HCT116 (cell line): ENCODE measurements around the gene DIAPH3. TPM values are rescaled to one million over a fixed set of nuclear protein-coding genes. Genes with fewer than 3 reads are reported as not detected.

Experiments
- ATAC-seq: fragments of 200-7000 bp; cut with Tn5 transposase; 2 replicates; pipeline ENCODE4 v1.9.1; 2020; ENCODE audit warnings: mild to moderate bottlenecking, moderate library complexity
- BruUV-seq: library from RNA; stranded (reverse); fragments of 400-500 nt; replicated peaks from 2 replicates; lab custom pipeline; 2021; lab: Mats Ljungman, UMichigan
- CTCF ChIA-PET: fragments of 300-600 bp; sonication (Branson Sonifier 250); formaldehyde crosslinking; loops from one replicate; lab custom pipeline; 2021; ENCODE audit warnings: antibody characterized with exemption; lab: Charles Lee
- POLR2A ChIA-PET: fragments of 300-600, 350-600 bp; sonication (Branson Sonifier 250); formaldehyde crosslinking; loops from one replicate; lab custom pipeline; 2021; ENCODE audit warnings: antibody characterized with exemption; lab: Charles Lee
- RAD21 ChIA-PET, 2 experiments: fragments of 300-600 bp; sonication (Branson Sonifier 250); formaldehyde crosslinking; loops; one replicate each; lab custom pipeline; 2023; ENCODE audit warnings: low total read pairs in 2 of 2; ENCODE audit not compliant: uncharacterized antibody in 2 of 2, unreplicated experiment in 2 of 2, low non-redundant PET in 1 of 2; lab: Charles Lee
- DNase-seq: peaks from one replicate; pipeline ENCODE4 v3.0.0-alpha.2; 2010; ENCODE audit warnings: low read depth, low spot score
- H2AFZ ChIP-seq: fragments of 200-600 bp; shearing (Covaris generic), sonication (generic); 2 replicates; pipeline ENCODE4 v1.6.1; 2017; ENCODE audit warnings: low read depth, mixed run types, mixed read lengths, antibody characterized with exemption, low read length; ENCODE audit not compliant: poor library complexity, severe bottlenecking
- H3K27ac ChIP-seq: 2 replicates; pipeline ENCODE4 v1.5.1; 2012; ENCODE audit warnings: low read depth, low read length
- H3K27me3 ChIP-seq: fragments of 200-600 bp; sonication (generic); 2 replicates; pipeline ENCODE4 v1.6.1; 2016; ENCODE audit warnings: mixed run types, low read length, mixed read lengths; ENCODE audit not compliant: insufficient read depth
- H3K36me3 ChIP-seq, 2 experiments: fragments of 200-500 bp in 1 of 2; fragments of 200-600 bp in 1 of 2; sonication (Bioruptor generic) in 1 of 2; sonication (generic) in 1 of 2; 2 replicates each; pipeline versions ENCODE4 v1.5.1 to v1.6.1; 2014 to 2016; ENCODE audit warnings: low read length in 2 of 2, inconsistent platforms in 1 of 2, mixed read lengths in 1 of 2, mixed run types in 1 of 2; ENCODE audit not compliant: insufficient read depth in 2 of 2, control insufficient read depth in 1 of 2
- H3K4me1 ChIP-seq, 2 experiments: fragments of 200-600 bp in 1 of 2; sonication (generic) in 1 of 2; 2 replicates each; pipeline versions ENCODE4 v1.5.1 to v1.6.1; 2012 to 2017; ENCODE audit warnings: low read length in 2 of 2, inconsistent platforms in 1 of 2, mild to moderate bottlenecking in 1 of 2, mixed read lengths in 1 of 2, mixed run types in 1 of 2, moderate library complexity in 1 of 2; ENCODE audit not compliant: insufficient read depth in 2 of 2, control insufficient read depth in 1 of 2
- H3K4me2 ChIP-seq: fragments of 200-600 bp; sonication (generic); 2 replicates; pipeline ENCODE4 v1.6.1; 2017; ENCODE audit warnings: mixed run types, low read length, mixed read lengths
- H3K4me3 ChIP-seq, 2 experiments: fragments of 200-600 bp in 1 of 2; sonication (generic) in 1 of 2; replicated peaks in 1 of 2; 2 replicates each; pipeline ENCODE4 v1.5.1; 2011 to 2016; ENCODE audit warnings: low read length in 2 of 2, control low read depth in 1 of 2, low read depth in 1 of 2, mild to moderate bottlenecking in 1 of 2, mixed read lengths in 1 of 2, mixed run types in 1 of 2
- H3K79me2 ChIP-seq: fragments of 200-600 bp; sonication (generic); 2 replicates; pipeline ENCODE4 v1.6.1; 2017; ENCODE audit warnings: mild to moderate bottlenecking, mixed run types, low read length, moderate library complexity, mixed read lengths; ENCODE audit not compliant: insufficient read depth
- H3K9ac ChIP-seq: fragments of 200-600 bp; sonication (generic); 2 replicates; pipeline ENCODE4 v1.6.1; 2016; ENCODE audit warnings: low read length, mixed read lengths
- H3K9me2 ChIP-seq: fragments of 200-600 bp; sonication (generic), shearing (Covaris generic); 2 replicates; pipeline ENCODE4 v1.6.1; 2017; ENCODE audit warnings: mixed run types, mild to moderate bottlenecking, moderate library complexity; ENCODE audit not compliant: insufficient read depth
- H3K9me3 ChIP-seq, 2 experiments: fragments of 200-500 bp in 1 of 2; fragments of 200-600 bp in 1 of 2; sonication (Bioruptor generic) in 1 of 2; sonication (generic) in 1 of 2; 2 replicates each; pipeline ENCODE4 v1.6.1; 2014 to 2017; ENCODE audit warnings: low read length in 2 of 2, mixed read lengths in 2 of 2, inconsistent platforms in 1 of 2, low read depth in 1 of 2, mild to moderate bottlenecking in 1 of 2, mixed run types in 1 of 2, moderate library complexity in 1 of 2; ENCODE audit not compliant: control insufficient read depth in 1 of 2, insufficient read depth in 1 of 2
- H4K20me1 ChIP-seq: fragments of 200-600 bp; sonication (generic), shearing (Covaris generic); 2 replicates; pipeline ENCODE4 v1.6.1; 2017; ENCODE audit warnings: mixed run types, mild to moderate bottlenecking, moderate library complexity; ENCODE audit not compliant: insufficient read depth
- CBX3 ChIP-seq: IDR thresholded peaks from 2 replicates; pipeline ENCODE4 v1.6.1; 2012; ENCODE audit warnings: low read depth
- CEBPB ChIP-seq: IDR thresholded peaks from 2 replicates; pipeline ENCODE4 v1.6.1; 2012; ENCODE audit warnings: low read depth
- EGR1 ChIP-seq: IDR thresholded peaks from 2 replicates; pipeline ENCODE4 v1.6.1; 2012; ENCODE audit warnings: low read depth
- ELF1 ChIP-seq: IDR thresholded peaks from 2 replicates; pipeline ENCODE4 v1.6.1; 2012; ENCODE audit warnings: low read depth, borderline replicate concordance
- EZH2phosphoT487 ChIP-seq: fragments of 200-600 bp; IDR thresholded peaks from 2 replicates; pipeline ENCODE4 v1.6.1; 2018; ENCODE audit warnings: antibody characterized with exemption, borderline replicate concordance
- FOSL1 ChIP-seq: IDR thresholded peaks from 2 replicates; pipeline ENCODE4 v1.6.1; 2012; ENCODE audit warnings: low read depth
- JUND ChIP-seq: IDR thresholded peaks from 2 replicates; pipeline ENCODE4 v1.6.1; 2012
- POLR2A ChIP-seq: IDR thresholded peaks from 2 replicates; pipeline ENCODE4 v1.7.0; 2011; ENCODE audit warnings: borderline replicate concordance; ENCODE audit not compliant: insufficient read depth, insufficient read length; ENCODE audit errors: extremely low read depth
- POLR2AphosphoS5 ChIP-seq: IDR thresholded peaks from 2 replicates; pipeline ENCODE4 v1.6.1; 2011; ENCODE audit warnings: mild to moderate bottlenecking, low read depth, low read length, moderate library complexity
- SIN3A ChIP-seq: IDR thresholded peaks from 2 replicates; pipeline ENCODE4 v1.6.1; 2012; ENCODE audit warnings: low read depth
- SRF ChIP-seq: IDR thresholded peaks from 2 replicates; pipeline ENCODE4 v1.6.1; 2012; ENCODE audit warnings: low read depth
- TCF7L2 ChIP-seq: IDR thresholded peaks from 2 replicates; pipeline ENCODE4 v1.7.0; 2011; ENCODE audit warnings: borderline replicate concordance, inconsistent platforms; ENCODE audit not compliant: insufficient read depth, insufficient read length; ENCODE audit errors: extremely low read depth
- ZFX ChIP-seq: fragments of 450-650 bp; IDR thresholded peaks from 2 replicates; pipeline ENCODE4 v1.6.1; 2017
- ZNF274 ChIP-seq: fragments of 200-500 bp; sonication (Bioruptor generic); IDR thresholded peaks from 2 replicates; pipeline ENCODE4 v1.6.1; 2014; ENCODE audit warnings: mild to moderate bottlenecking, low read depth, low read length, inconsistent platforms
- intact Hi-C: fragments of 100-400 bp; cut with micrococcal nuclease; formaldehyde crosslinking; loops from 2 replicates; pipeline ENCODE4 v1.10.0; 2022
- total RNA-seq: library from RNA; stranded (reverse); gene quantifications from one replicate; pipeline ENCODE4 v1.2.1, GENCODE V29; 2021; ENCODE audit not compliant: unreplicated experiment
- TF ChIP-seq, protein P1 (sequence below): IDR thresholded peaks from 2 replicates; pipeline ENCODE4 v1.6.1; 2011; ENCODE audit warnings: mild to moderate bottlenecking, low read length, moderate library complexity; ENCODE audit not compliant: insufficient replicate concordance; ENCODE audit errors: extremely low read depth
- TF ChIP-seq, protein P2 (sequence below): IDR thresholded peaks from 2 replicates; pipeline ENCODE4 v1.6.1; 2012
- TF ChIP-seq, protein P3 (sequence below): IDR thresholded peaks from 2 replicates; pipeline ENCODE4 v1.6.1; 2012; ENCODE audit warnings: low read depth
- TF ChIP-seq, protein P4 (sequence below): IDR thresholded peaks from 2 replicates; pipeline ENCODE4 v1.6.1; 2012

Gene DIAPH3
- total RNA-seq, 1 experiment from 2014 or later, result 22.8 TPM

DNA sequence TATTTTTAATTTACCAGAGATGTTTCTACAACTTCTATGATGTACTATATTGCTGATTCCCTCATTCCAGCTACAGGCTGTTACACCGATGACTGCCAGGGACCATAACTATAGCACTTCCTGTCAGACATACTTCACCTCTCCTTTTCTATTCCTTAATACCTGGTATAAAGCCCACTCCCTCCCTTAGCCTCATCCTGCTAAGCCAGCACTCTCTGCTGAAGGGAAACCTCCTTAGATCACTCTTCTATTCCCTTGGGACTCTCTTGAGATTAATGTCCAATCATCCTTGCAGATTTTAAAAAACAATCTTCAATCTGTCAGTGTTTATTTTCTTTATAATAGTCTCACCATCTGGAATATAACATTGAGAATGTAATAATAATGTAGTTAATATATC is 127.9 kb downstream of the DIAPH3 start:
- Histone ChIP-seq H3K4me1 (no peaks in the 10 kb centered on the region), H4K20me1 (no peaks in the 10 kb centered on the region), H2AFZ (no peak overlapping the region), H3K9ac (no peak overlapping the region), H3K36me3 (no peaks in the 10 kb centered on the region), H3K9me3 (no peaks in the 10 kb centered on the region), H3K4me3 (no peak overlapping the region), H3K27ac (no peak overlapping the region), H3K79me2 (no peaks in the 10 kb centered on the region), H3K4me2 (no peak overlapping the region), H3K9me2 (no peaks in the 10 kb centered on the region), H3K27me3 (no peaks in the 10 kb centered on the region)
- TF ChIP-seq CBX3 (no peak), POLR2A (no peak), ZFX (no peak), POLR2AphosphoS5 (no peak), EGR1 (no peak), CEBPB (no peak), TCF7L2 (no peak), EZH2phosphoT487 (no peak), SIN3A (no peak), SRF (no peak), FOSL1 (no peak), ELF1 (no peak), ZNF274 (no peak), JUND (no peak)
- TF ChIP-seq, protein P1, sequence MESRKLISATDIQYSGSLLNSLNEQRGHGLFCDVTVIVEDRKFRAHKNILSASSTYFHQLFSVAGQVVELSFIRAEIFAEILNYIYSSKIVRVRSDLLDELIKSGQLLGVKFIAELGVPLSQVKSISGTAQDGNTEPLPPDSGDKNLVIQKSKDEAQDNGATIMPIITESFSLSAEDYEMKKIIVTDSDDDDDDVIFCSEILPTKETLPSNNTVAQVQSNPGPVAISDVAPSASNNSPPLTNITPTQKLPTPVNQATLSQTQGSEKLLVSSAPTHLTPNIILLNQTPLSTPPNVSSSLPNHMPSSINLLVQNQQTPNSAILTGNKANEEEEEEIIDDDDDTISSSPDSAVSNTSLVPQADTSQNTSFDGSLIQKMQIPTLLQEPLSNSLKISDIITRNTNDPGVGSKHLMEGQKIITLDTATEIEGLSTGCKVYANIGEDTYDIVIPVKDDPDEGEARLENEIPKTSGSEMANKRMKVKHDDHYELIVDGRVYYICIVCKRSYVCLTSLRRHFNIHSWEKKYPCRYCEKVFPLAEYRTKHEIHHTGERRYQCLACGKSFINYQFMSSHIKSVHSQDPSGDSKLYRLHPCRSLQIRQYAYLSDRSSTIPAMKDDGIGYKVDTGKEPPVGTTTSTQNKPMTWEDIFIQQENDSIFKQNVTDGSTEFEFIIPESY, result no peak
- TF ChIP-seq, protein P2, sequence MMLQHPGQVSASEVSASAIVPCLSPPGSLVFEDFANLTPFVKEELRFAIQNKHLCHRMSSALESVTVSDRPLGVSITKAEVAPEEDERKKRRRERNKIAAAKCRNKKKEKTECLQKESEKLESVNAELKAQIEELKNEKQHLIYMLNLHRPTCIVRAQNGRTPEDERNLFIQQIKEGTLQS, result no peak
- TF ChIP-seq, protein P3, sequence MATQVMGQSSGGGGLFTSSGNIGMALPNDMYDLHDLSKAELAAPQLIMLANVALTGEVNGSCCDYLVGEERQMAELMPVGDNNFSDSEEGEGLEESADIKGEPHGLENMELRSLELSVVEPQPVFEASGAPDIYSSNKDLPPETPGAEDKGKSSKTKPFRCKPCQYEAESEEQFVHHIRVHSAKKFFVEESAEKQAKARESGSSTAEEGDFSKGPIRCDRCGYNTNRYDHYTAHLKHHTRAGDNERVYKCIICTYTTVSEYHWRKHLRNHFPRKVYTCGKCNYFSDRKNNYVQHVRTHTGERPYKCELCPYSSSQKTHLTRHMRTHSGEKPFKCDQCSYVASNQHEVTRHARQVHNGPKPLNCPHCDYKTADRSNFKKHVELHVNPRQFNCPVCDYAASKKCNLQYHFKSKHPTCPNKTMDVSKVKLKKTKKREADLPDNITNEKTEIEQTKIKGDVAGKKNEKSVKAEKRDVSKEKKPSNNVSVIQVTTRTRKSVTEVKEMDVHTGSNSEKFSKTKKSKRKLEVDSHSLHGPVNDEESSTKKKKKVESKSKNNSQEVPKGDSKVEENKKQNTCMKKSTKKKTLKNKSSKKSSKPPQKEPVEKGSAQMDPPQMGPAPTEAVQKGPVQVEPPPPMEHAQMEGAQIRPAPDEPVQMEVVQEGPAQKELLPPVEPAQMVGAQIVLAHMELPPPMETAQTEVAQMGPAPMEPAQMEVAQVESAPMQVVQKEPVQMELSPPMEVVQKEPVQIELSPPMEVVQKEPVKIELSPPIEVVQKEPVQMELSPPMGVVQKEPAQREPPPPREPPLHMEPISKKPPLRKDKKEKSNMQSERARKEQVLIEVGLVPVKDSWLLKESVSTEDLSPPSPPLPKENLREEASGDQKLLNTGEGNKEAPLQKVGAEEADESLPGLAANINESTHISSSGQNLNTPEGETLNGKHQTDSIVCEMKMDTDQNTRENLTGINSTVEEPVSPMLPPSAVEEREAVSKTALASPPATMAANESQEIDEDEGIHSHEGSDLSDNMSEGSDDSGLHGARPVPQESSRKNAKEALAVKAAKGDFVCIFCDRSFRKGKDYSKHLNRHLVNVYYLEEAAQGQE, result no peak
- TF ChIP-seq, protein P4, sequence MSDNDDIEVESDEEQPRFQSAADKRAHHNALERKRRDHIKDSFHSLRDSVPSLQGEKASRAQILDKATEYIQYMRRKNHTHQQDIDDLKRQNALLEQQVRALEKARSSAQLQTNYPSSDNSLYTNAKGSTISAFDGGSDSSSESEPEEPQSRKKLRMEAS, result no peak
- no peak for DNase-seq
- no TSS peak for BruUV-seq
- ATAC-seq, result no peak
- ChIA-PET CTCF (no interaction called here), RAD21 (no interaction called here), POLR2A (no interaction called here)
- intact Hi-C loops, result no loop called here
